ENCODE results near the gene KCTD16. TPM values are rescaled to one million over a fixed set of nuclear protein-coding genes. Genes with fewer than 3 reads are reported as not detected.

Gene KCTD16
- total RNA-seq, 4 donors from 2014 or later = not detected

DNA sequence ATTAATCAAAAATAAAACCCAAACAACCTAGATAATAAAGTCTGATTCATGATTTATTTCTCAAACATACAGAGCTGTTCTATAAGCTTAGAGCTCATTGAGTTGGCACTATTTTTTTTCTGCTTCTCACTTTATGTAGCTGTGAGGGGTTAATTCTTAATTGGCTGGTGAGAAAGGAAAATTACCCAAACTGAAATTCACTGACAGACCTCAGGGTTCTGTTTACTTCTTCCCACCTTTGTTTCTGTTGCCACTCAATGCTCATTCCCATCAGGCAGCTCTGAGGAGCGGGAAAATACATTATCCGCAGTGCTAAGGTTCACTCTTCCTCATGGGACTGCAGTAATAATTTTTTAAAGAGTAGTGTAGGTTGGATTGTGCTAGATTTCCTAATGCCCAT lies 139.9 kb downstream of the KCTD16 start:
- Histone ChIP-seq H3K27ac (no peak overlapping the region), H3K27me3 (no peaks in the 10 kb centered on the region), H3K36me3 (no peaks in the 10 kb centered on the region), H3K9me3 (no peaks in the 10 kb centered on the region), H3K4me3 (no peak overlapping the region), H3K4me1 (no peaks in the 10 kb centered on the region)
- TF ChIP-seq, protein P1, sequence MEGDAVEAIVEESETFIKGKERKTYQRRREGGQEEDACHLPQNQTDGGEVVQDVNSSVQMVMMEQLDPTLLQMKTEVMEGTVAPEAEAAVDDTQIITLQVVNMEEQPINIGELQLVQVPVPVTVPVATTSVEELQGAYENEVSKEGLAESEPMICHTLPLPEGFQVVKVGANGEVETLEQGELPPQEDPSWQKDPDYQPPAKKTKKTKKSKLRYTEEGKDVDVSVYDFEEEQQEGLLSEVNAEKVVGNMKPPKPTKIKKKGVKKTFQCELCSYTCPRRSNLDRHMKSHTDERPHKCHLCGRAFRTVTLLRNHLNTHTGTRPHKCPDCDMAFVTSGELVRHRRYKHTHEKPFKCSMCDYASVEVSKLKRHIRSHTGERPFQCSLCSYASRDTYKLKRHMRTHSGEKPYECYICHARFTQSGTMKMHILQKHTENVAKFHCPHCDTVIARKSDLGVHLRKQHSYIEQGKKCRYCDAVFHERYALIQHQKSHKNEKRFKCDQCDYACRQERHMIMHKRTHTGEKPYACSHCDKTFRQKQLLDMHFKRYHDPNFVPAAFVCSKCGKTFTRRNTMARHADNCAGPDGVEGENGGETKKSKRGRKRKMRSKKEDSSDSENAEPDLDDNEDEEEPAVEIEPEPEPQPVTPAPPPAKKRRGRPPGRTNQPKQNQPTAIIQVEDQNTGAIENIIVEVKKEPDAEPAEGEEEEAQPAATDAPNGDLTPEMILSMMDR (IDR thresholded peaks at IDR 0.05) = no peak
- no peak for TF ChIP-seq POLR2A (IDR thresholded peaks at IDR 0.05)
- intact Hi-C loops (cut with DNase I) = no loop called here
- WGBS, 2 donors = 71 to 84% methylated on average over 2 of the region's 2 CpGs
- no peak for DNase-seq

DNA sequence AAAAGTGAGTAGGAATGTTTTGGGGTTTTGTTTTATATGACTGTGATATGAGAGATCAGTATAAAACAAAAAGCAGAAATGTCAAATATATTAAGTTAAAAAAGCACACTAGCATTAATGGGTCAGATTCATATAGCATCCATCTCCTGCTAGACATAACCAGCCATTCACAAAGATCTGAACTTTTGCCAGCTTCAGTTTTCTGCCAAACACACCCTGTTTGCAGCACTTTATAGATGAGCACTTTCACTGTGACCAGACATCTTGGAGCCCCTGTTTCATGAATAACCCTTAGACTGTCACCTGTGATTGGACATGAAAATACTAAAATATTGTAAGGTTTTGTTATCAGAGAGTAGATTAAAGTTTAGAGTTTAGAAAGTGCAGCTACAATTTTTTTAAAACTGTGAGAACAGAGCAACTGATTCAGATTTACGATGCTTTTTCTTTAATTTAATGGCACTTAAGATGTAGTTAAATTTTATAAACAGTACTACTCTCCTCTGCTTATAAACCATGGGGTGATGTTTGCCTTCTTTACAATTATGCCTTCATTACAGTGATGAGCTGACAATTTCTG lies 142.6 kb downstream of the KCTD16 start:
- Histone ChIP-seq H3K4me1 (no peaks in the 10 kb centered on the region), H3K4me3 (no peak overlapping the region), H3K36me3 (no peaks in the 10 kb centered on the region), H3K27me3 (no peaks in the 10 kb centered on the region), H3K27ac (no peak overlapping the region), H3K9me3 (no peaks in the 10 kb centered on the region)
- TF ChIP-seq POLR2A (IDR thresholded peaks at IDR 0.05) = no peak
- TF ChIP-seq, protein P1 (IDR thresholded peaks at IDR 0.05) = no peak
- intact Hi-C loops (cut with DNase I) = no loop called here
- 76 to 81% methylated on average over 1 of the region's 1 CpG for WGBS, 2 donors
- DNase-seq = no peak

DNA sequence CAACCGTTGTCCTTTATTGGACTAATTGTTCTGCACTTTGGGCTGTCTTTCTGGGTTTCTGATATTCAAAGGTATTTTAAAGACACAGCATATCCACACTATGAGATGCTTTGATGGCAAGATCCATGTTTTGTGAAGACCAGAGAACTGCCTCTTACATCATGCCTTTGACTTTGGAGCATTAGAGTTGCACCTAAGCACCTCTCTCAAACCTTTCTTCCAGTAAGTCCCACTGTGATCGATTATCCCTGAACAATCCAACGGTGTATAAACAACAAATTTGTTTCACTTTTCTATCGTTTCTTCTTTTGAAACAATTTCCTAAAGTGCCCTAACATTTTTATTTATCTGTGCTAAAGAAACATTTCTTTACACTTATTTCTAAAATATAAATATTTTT lies 144.4 kb downstream of the KCTD16 start:
- DNase-seq = no peak
- WGBS, 2 donors = 72 to 74% methylated on average over 4 of the region's 4 CpGs
- TF ChIP-seq, protein P1 (IDR thresholded peaks at IDR 0.05) = no peak
- H3K9me3 ChIP-seq = no peaks in the 10 kb centered on the region
- H3K36me3 ChIP-seq = no peaks in the 10 kb centered on the region
- no peaks in the 10 kb centered on the region for H3K4me1 ChIP-seq
- no peak overlapping the region for H3K4me3 ChIP-seq
- no peaks in the 10 kb centered on the region for H3K27me3 ChIP-seq
- intact Hi-C loops (cut with DNase I) = no loop called here
- H3K27ac ChIP-seq = no peak overlapping the region

DNA sequence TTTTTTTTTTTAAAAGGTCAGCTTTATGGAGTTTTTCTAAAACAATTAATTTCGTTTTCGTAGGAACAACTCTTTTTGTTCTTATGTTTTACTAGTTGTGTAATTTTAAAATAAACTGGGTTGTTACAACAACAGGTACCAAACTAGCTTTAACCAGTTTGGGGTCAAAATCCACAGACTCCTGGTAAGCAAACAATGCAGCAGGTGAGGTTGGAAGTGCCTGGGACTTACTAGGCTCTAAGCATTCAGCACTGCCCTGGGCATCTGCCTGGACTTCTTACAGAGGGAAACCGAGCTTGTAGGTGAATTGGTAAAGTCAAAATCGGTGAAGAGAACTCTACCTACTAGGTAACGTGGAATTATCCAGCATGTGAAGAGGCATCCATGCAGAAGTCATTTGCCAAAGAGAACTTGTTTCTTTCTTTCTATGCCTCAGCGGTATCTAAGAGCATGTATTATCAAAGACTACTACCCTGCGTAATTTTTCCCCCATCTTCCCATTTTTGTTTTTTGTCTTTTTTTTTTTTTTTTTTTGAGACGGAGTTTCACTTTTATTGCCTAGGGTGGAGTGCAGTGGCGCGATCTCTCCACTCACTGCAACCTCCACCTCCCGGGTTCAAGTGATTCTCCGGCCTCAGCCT lies 145.4 kb downstream of the KCTD16 start:
- Histone ChIP-seq H3K9me3 (no peaks in the 10 kb centered on the region), H3K27me3 (no peaks in the 10 kb centered on the region), H3K4me1 (no peaks in the 10 kb centered on the region), H3K36me3 (no peaks in the 10 kb centered on the region), H3K27ac (no peak overlapping the region), H3K4me3 (no peak overlapping the region)
- no peak for DNase-seq
- TF ChIP-seq, protein P1 (IDR thresholded peaks at IDR 0.05) = no peak
- TF ChIP-seq POLR2A (IDR thresholded peaks at IDR 0.05) = no peak
- WGBS, 2 donors = 69 to 83% methylated on average over 10 to 12 of the region's 12 CpGs
- intact Hi-C loops (cut with DNase I) = no loop called here

DNA sequence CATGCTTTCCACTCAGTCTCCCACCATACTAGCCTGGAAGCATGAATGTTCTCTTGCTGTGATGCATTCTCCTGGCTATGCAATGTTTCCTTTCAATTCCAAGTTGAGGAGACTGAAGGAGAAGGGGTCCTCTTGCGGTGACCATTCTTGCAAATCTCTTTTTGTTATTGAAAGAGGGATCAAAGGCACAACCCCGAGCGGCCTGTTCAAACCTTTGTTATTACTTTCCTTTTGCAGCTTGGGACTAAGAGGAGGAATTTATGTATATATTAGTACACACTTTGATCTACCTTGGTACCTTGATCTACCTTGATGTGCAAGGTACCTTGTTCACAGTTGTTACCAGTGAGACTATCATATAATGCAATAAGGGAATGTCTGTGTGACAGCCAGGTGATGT lies 147.3 kb downstream of the KCTD16 start:
- WGBS, 2 donors = 50 to 65% methylated on average over 3 of the region's 3 CpGs
- H3K4me1 ChIP-seq = no peaks in the 10 kb centered on the region
- intact Hi-C loops (cut with DNase I) = no loop called here
- no peak overlapping the region for H3K4me3 ChIP-seq
- H3K9me3 ChIP-seq = no peaks in the 10 kb centered on the region
- DNase-seq = no peak
- no peaks in the 10 kb centered on the region for H3K36me3 ChIP-seq
- no peaks in the 10 kb centered on the region for H3K27me3 ChIP-seq
- TF ChIP-seq POLR2A (IDR thresholded peaks at IDR 0.05) = no peak
- TF ChIP-seq, protein P1 (IDR thresholded peaks at IDR 0.05) = no peak
- H3K27ac ChIP-seq = no peak overlapping the region
